HG03378 (cell line): Measurements from ENCODE around the gene SNRNP27.
"Not testable (repeated sequence)": the region's sequence is repeated elsewhere in the genome, so short reads cannot be mapped to it uniquely, and the experiment has no call there.

Source experiments
- ATAC-seq: cut with Tn5 transposase; IDR thresholded peaks from one replicate; pipeline ENCODE4 v1.9.1; 2021; ENCODE audit warnings: mild to moderate bottlenecking, moderate library complexity; ENCODE audit not compliant: unreplicated experiment

SNRNP27 gene, protein sequence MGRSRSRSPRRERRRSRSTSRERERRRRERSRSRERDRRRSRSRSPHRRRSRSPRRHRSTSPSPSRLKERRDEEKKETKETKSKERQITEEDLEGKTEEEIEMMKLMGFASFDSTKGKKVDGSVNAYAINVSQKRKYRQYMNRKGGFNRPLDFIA

DNA sequence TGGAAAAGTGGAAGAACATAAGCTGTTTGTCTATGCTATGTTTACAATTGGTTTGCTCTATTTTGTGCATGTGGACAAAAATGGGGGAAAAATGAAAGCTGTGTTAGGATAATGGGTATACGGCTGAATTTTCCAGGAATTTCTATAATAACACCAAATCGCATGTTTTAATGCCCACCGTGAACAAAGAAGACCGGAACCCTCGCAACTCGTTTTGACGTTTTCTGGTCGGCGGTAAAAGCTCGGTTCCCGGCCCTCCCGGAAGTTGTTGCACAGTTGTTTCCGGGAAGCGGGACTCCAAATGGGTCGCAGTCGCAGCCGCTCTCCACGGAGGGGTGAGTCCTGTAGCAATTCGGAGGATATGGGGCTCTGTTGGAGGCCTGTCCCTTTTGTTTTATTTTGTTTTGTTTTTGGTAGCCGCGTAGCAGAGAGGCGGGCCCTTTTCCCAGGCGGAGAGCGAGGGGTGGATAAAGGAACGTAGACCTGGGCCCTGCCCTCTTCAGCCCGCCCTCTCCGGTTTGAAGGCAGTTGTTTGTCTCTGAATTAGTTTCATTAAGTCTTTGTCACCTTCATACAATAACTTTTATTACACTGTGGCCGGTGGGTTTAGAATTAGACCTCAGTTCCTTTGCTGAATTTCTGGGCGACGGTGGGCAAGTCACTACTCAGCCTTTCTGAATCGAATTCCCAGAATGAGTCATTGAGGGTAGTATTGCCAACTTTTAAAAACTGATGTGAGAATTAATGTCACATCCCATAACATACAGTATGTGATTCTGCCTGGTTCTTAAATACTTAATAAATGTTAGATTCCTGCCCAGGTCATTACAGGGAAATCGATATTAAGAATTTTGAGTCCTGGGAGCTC is at the start of gene SNRNP27:
Gene SNRNP27, plus strand, starts transcription at position 273 of the 868 bp plus-strand sequence. Its CDS starts 29 bp downstream, at position 302.
- peak; percentile 58 for ATAC-seq

DNA sequence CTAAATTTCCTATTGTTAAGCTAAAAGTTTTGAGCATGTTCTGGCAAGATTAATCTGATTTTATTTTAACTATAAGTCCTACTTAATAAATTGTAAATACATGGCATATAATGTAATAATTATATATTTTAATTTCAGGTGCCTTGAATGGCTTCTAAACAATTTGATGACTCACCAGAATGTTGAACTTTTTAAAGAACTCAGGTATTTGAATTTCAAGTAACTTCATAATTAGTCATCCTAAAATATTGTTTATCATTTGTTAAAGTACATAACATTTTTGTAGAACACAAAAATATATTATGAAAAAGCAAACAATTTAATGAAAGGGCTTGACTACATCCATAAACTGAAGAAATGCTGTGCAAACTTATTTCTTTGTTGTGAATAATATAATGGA is 49.8 kb upstream of the SNRNP27 start:
- ATAC-seq, result no peak

DNA sequence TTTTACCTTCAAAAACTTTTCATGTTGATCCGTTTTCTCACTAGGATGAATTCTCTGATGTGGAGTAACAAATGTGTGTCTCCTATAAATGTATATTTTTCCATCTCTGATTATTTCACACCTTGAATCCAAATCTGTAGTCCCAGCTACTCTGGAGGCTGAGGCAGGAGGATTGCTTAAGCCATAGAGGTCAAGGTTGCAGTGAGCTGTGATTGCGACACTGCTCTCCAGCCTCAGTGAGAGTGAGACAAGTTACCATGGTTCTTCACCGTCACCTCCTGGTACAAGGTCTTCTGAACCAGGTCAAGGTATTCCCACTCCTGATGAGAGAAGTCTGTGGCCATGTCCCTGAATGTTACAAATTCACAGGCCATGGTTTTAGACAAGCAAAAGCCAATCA is 49.2 kb upstream of the SNRNP27 start:
- no peak for ATAC-seq

DNA sequence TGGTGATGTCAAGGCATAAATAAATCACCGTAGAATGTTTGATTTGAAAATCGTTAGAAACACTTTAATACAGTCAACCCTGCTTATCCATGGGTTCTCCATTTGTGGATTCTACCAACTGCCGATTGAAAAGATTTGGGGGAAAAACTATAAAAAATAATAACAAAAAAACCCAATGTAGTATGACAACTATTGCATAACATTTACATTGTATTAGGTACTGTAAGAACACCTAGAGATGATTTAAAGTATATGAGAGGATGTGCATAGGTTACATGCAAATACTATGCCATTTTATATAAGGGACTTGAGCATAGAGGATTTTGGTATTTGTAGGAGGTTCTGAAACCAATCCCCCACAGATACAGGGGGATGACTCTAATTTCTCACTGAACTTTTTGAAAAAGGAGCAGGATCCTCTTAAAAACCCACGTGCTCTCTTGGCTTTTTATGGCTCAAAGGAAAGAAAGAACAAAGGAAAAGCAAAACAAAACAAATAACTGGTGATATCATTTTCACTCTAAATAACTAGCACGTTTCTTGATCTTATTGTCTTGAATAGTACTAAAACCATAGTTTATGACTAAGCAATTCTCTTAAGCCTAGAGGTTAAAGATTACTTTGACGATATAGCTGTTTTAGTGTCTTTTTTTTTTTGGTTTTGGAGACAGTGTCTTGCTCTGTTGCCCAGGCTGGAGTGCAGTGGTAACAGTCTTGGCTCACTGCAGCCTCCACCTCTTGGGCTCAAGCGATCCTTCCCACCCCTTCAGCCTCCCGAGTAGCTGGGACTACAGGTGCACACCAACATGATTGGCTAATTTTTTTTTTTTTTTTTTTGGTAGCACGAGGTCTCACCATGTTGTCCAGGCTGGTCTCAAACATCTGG is 47.3 kb upstream of the SNRNP27 start:
- no peak for ATAC-seq

DNA sequence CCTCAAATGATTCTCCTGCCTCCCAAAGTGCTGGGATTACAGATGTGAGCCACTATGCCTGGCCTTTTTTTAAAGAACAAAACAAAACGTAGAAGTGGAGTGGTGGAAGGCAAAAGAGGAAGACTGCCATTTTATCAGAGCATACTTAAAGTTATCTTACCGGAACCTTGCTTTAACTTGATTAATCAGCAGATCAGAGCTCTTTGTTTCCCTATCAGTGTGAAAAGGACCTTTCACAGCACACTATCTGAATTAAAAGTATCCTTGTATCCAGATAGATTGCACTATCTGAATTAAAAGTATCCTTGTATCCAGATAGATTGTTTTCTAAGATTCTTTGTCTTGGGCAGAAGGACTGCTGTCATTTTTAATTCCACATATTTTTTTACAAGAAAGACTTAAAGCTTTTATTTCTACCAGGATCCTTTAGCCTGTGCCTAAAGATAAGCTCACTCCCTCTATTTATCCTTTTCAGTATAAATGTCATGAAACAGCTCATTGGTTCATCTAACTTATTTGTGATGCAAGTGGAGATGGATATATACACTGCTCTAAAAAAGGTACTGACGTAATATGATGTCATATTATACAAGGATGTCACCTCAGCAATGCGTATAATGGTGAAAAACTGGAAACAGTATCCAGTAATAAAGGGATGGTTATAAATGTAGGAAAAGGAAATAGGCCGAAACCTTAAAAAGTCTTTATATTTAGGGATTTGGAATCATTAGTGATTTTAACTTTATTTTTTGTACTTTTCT is 46.5 kb upstream of the SNRNP27 start:
- ATAC-seq, result no peak

DNA sequence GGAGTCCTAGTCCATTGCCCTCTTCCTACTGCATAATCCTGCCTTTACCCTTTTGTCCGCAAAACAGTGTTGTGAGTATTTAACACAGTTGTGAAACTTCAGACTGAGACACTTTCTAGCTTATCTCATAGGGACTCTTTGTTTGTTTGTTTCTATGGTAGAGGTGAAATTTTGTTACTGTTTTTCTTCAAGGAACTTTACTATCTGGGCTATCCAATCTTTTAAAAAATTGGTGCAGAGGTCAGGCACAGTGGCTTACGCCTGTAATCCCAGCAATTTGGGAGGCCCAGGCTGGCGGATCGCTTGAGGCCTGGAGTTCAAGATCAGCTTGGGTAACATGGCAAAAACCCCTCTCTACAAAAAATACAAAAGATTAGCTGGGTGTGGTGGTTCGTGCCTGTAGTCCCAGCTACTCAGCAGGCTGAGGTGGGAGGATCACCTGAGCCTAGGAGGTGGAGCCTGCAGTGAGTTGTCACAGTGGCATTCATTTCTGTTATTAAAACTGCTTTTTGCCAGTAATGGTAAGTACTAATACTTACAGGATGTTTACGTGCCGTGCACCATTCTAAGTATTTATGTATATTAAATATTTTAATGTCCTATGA is 45.5 kb upstream of the SNRNP27 start:
- ATAC-seq, result no peak

DNA sequence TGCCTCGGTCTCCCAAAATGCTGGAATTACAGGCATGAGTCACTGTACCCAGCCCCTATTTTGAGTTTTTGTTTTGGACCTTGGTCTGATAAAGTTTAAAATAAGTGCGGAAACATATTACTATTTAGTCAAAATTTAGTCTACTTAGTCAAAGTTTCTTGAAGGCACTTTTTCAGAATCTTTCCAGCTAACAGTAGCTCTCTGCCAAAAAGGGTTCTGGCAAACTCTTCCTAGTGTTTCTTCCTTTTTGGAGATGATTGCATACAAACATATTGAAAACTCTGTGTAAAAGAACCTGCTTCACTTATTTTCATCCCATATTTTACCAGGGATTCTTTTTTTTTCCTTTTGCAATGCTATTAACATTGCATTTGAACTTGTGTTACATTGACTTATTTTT is 35.5 kb upstream of the SNRNP27 start:
- no peak for ATAC-seq

DNA sequence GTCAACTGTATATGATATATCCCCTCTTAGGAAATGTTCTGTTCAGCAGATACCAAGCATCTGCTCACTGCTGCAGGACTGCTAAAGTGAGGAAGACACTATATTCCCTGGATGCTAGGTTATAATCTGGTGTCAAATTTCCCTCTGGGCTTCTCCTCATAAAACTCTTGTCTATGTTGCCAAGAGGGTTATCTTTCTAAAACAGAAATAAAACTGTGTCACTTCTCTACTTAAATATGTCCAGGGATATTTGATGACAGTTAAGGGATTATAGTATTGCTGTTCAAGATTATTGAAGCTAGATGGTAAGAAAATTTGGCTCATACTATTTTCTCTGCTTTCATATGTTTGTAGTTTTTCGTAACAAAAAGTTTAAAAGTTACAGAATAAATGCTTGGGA is 30.5 kb upstream of the SNRNP27 start:
- no peak for ATAC-seq

DNA sequence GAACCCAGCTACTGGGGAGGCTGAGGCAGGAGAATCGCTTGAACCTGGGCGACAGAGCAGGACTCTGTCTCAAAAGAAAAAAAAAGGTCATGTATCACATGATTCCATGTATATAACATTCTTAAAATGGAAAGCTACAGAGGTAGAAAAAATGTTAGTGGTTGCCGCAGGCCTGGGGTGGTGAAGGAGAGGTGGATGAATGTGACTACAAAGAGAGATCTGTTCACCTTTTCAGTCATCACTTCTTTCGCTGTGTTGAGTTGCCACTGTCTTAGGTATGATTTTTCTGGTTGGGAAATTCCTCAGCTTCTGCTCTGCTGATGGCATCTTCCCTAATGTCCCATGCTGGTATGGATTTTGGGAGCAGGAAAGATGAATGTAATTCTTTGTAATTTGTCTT is 5.3 kb upstream of the SNRNP27 start:
- ATAC-seq, result no peak

DNA sequence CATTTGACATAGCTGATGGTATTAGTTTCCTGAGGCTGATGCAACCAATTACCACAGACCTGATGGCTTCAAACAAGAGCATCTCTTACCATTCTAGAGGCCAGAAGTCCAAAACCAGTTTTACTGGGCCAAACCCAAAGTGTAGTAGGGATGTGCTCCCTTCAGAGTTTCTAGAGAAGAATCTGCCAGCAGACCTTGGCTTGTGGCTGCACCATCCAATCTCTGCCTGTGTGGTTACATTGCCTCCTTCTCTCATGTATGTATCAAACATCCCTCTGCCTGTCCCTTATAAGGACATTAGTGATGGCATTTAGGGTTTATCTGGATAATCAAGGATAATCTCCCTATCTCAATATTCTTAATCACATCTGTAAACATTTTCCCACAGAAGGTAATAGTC is 4.5 kb upstream of the SNRNP27 start:
- ATAC-seq, result no peak

DNA sequence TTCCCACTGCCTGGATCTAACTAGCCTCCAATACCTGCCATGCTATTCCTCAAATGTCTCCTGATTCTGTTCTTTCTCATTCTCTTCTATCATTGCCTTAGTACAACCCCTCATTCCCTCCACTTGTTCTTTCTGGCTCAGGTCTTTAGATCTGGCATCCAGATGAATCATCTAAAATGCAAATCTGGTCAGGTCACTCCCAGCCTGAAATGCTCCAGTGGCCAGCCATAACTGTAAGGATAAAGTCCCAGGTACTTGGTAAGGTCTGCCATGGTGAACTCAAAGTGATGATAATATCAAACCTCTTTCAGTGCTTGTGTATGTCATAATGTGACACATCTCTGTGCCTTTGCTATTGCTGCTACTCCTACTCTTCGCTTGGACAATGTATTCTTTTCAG is 2.9 kb upstream of the SNRNP27 start:
- ATAC-seq, result no peak

DNA sequence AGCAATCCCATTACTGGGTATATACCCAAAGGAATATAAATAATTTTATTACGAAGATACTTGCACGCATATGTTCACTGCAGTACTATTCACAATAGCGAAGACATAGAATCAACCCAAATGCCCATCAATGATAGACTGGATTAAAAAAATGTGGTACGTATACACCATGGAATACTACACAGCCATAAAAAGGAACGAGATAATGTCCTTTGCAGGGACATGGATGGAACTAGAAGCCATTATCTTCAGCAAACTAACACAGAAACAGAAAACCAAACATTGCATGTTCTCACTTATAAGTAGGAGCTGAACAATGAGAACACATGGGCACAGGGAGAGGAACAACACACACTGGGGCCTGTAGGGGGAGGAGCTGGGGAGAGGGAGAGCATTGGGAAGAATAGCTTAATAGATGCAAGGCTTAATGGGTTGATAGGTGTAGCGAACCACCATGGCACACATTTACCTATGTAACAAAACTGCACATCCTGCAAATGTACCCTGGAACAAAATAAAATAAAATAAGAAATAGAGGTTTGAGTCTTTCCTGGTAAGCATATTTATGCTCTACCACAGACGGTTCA is 825 bp upstream of the SNRNP27 start:
- ATAC-seq, result not testable (repeated sequence)

DNA sequence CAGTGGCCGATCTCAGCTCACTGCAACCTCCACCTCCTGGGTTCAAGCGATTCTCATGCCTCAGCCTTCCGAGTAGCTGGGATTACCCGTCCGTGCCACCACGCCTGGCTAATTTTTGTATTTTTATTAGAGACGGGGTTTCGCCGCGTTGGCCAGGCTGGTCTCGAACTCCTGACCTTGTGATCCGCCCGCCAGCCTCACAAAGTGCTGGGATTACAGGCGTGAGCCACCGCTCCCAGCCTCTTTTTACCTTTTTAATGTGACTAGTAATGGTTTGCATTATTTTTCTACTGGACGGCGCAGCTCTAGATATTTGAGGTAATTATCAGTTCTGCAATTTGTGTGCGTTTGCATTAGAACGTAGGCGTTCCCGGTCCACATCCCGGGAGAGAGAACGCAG is 981 bp downstream of the SNRNP27 start:
- not testable (repeated sequence) for ATAC-seq

DNA sequence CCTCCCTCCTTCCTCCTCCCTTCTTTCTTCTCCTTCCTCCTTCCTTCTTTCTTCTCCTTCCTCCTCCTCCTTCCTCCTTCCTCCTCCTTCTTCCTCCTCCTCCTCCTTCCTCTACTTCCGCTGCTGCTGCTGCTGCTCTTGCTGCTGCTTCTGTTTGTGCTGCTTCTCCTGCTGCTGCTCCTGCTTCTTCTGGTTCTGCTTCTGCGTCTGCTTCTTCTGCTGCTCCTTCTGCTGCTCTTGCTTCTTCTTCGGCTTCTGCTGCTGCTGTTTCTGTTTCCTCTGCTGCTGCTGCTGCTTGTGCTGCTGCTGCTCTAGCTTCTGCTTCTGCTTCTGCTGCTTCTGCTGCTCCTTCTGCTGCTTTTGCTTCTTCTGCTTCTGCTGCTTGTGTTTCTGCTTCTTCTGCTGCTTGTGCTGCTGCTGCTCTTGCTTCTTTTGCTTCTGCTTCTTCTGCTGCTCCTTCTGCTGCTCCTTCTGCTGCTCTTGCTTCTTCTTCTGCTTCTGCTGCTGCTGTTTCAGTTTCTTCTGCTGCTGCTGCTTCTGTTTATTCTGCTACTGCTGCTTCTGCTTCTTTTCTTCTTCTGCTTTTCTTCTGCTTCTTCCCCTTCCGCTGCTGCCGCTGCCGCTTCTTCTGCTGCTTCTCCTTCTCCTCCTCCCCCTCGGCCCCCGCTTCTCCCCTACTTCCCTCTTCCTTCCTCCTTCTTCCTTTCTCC is 8.6 kb downstream of the SNRNP27 start:
- no peak for ATAC-seq

DNA sequence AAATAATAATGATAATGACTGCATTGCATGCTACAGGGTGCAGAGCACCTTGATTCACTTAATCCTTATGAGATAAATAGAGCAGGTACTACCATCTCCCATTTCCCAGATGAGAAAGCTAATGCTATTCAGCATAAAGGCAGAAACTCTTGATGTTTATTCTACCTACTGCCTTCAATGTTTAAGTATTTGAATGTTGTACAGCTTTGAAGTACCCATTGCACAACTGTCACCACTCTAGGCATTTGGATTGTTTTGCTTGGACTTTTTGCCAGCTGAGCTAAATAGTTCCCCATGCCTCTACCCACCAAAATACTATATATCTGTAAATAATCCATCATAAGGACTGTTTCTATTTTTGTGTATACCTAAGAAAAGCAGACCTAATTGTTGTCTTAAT is 13.5 kb downstream of the SNRNP27 start:
- ATAC-seq, result no peak

DNA sequence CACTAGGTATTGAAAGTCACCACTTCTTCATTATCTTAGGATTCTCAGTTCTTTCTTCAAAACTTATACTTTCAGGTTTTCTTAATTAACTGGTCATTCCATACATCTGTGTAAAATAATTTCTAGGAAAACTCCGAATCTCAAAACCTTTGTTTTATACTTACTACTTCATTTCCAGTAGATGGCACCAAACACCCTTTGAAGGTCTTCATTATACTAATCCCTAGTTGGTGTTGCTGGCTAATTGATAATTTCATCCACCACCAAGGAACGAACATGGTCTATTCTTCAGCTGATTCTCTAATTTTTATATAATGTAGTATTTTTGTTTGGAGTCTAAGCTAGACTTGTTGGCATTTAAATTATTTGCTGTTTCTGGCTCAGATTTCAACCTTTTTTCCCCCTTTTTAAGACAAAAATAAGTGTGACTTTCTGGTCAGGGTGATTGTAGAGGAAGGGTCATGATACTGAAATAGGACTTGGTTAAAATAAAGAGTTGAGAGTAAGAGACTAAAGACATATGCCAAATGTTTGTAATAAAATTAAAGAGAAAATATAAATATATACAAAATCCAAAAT is 18.3 kb downstream of the SNRNP27 start:
- ATAC-seq, result no peak

DNA sequence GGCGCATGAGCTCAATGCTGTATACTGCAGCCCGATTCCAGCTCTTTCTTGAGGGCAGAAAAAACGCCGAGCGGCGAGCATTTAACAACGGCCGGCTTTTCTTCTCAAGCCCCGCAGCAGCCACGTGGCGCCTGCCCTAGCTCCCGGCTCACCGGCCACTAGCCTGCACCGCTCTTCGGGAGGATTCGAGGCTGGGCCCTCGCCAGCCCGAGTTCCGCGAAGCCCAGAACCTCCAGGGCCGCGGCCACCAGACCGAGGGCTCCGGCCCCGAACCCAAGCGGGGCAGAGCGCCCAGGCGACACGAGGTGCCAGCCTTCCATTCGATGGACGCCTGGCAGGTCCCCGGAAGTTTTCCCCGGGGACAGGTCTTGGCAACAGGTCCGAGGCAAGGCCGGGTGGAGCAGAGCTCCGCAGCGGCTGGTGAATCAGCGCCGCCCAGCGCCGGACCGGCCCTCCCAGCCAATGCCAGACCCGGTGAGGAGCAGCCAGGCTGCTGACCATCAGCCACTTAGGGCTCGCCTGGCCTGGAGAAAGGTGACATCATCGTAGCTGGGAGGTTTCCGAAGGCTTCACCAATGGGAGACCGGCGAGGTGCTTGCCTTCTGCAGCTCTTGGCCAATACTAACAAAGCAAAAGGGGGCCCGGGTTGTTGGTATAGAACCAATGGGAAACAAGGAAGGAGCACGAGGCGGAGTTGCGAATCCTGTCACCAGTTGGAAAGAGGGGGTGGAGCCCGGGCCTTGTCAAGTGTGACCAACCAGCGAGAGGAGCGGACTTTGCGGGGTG is 20.6 kb downstream of the SNRNP27 start:
- ATAC-seq, result peak; percentile 92
